ENCODE measurements around the gene RALGAPB. TPM values are rescaled to one million over a fixed set of nuclear protein-coding genes. Genes with fewer than 3 reads are reported as not detected.

RALGAPB gene
- polyA plus RNA-seq, 2 of the 4 experiments (the other 2 are of a cell fraction): 15.1 to 35.9 TPM

GRCh38 chr20:38499366-38499765 lies 26.7 kb downstream of the RALGAPB start:
- TF ChIP-seq HES2 (IDR thresholded peaks at IDR 0.05): no peak
- no peak for TF ChIP-seq EP300 (IDR thresholded peaks at IDR 0.05)
- no peak for TF ChIP-seq MYC (IDR thresholded peaks at IDR 0.05; ENCODE audit: borderline replicate concordance, low read length)
- TF ChIP-seq CHD2 (IDR thresholded peaks at IDR 0.05; ENCODE audit: low read length, partially characterized antibody): no peak
- TF ChIP-seq ZFP36 (IDR thresholded peaks at IDR 0.05; ENCODE audit: borderline replicate concordance, partially characterized antibody): no peak
- no peak for TF ChIP-seq EHMT2 (IDR thresholded peaks at IDR 0.05; ENCODE audit: low read depth)
- TF ChIP-seq RNF2 (IDR thresholded peaks at IDR 0.05; ENCODE audit: borderline replicate concordance, low read depth): no peak
- H3K9me3 ChIP-seq: no peaks in the 10 kb centered on the region
- CTCF ChIA-PET: interaction anchor here (0.5 kb wide), 1 partner anchor 8 kb away, joined by 3 read pairs; no protein-coding TSS in a partner anchor
- H3K4me2 ChIP-seq: no peak overlapping the region
- DNase-seq (ENCODE audit: low read depth in 1 of 2, low spot score in 1 of 2) (no peak), FAIRE-seq (no peak), ATAC-seq (no peak)
- no peak overlapping the region for H3K4me3 ChIP-seq
- WGBS (ENCODE audit: missing lambda C conversion rate): 55% methylated on average over 1 of the region's 1 CpG
- POLR2A ChIA-PET: no interaction called here
- no peak overlapping the region for H3K27ac ChIP-seq
- 0 out of 3 replicates have a peak, but pooled peaks cover 5% of the 10 kb centered on the region for H3K4me1 ChIP-seq

GRCh38 chr20:38501858-38502436 lies 29.3 kb downstream of the RALGAPB start:
- TF ChIP-seq JUNB (IDR thresholded peaks at IDR 0.05) (no peak), EP300 (IDR thresholded peaks at IDR 0.05) (no peak), POLR2AphosphoS2 (conservative IDR thresholded peaks at IDR 0.05; ENCODE audit: low read length) (no peak), ZNF302 (CRISPR knock-in tag; IDR thresholded peaks at IDR 0.05) (no peak)
- WGBS (ENCODE audit: missing lambda C conversion rate): 88% methylated on average over 2 of the region's 2 CpGs
- Histone ChIP-seq H3K4me2 (no peak overlapping the region), H3K9me3 (no peaks in the 10 kb centered on the region), H3K4me1 (0 out of 3 replicates have a peak, but pooled peaks cover 5% of the 10 kb centered on the region), H3K27ac (no peak overlapping the region), H3K4me3 (no peak overlapping the region)
- CTCF ChIA-PET: interaction anchor here (0.7 to 1.6 kb wide), 3 partner anchors 11 to 30 kb away, joined by 4 to 5 read pairs (median 4); partner anchors contain the start of gene RALGAPB
- DNase-seq (ENCODE audit: low read depth in 1 of 2, low spot score in 1 of 2) (no peak), ATAC-seq (no peak), FAIRE-seq (no peak)
- POLR2A ChIA-PET: no interaction called here

- no peaks in the 10 kb centered on the region for H3K4me1 ChIP-seq
- H3K27ac ChIP-seq: no peak overlapping the region
- 95% methylated on average over 3 of the region's 3 CpGs for WGBS (ENCODE audit: missing lambda C conversion rate)
- POLR2A ChIA-PET: no interaction called here
- no peak for TF ChIP-seq EP300 (IDR thresholded peaks at IDR 0.05)
- no peak for TF ChIP-seq E2F6 (IDR thresholded peaks at IDR 0.05; ENCODE audit: borderline replicate concordance, low read depth)
- no peak for TF ChIP-seq HEYL (CRISPR knock-in tag; IDR thresholded peaks at IDR 0.05)
- TF ChIP-seq ZFP36 (IDR thresholded peaks at IDR 0.05; ENCODE audit: borderline replicate concordance, partially characterized antibody): no peak
- TF ChIP-seq HMGXB4 (CRISPR knock-in tag; IDR thresholded peaks at IDR 0.05; ENCODE audit: borderline replicate concordance): no peak
- TF ChIP-seq BCL3 (IDR thresholded peaks at IDR 0.05): no peak
- no peak for TF ChIP-seq FOXS1 (CRISPR knock-in tag; IDR thresholded peaks at IDR 0.05)
- TF ChIP-seq RAD21 (conservative IDR thresholded peaks at IDR 0.05 in 1 of 2, IDR thresholded peaks at IDR 0.05 in 1 of 2): no peak
- TF ChIP-seq TP53 (CRISPR knock-in tag; IDR thresholded peaks at IDR 0.05): no peak
- no peak for TF ChIP-seq POLR2AphosphoS2 (conservative IDR thresholded peaks at IDR 0.05; ENCODE audit: low read length)
- no peak for TF ChIP-seq MAZ (IDR thresholded peaks at IDR 0.05; ENCODE audit: borderline replicate concordance, low read depth, low read length)
- no peak for TF ChIP-seq NFE2L2 (conservative IDR thresholded peaks at IDR 0.05; ENCODE audit: low read length)
- no peak for TF ChIP-seq FOSL2 (IDR thresholded peaks at IDR 0.05)
- no peak for TF ChIP-seq FOSL2 (CRISPR knock-in tag; IDR thresholded peaks at IDR 0.05)
- TF ChIP-seq MAFK (IDR thresholded peaks at IDR 0.05; ENCODE audit: partially characterized antibody): no peak
- TF ChIP-seq NR3C1 (IDR thresholded peaks at IDR 0.05): no peak
- no peak for TF ChIP-seq USF2 (IDR thresholded peaks at IDR 0.05)
- no peak for TF ChIP-seq JUN (IDR thresholded peaks at IDR 0.05)
- no peak for TF ChIP-seq BHLHE40 (IDR thresholded peaks at IDR 0.05; ENCODE audit: low read depth, low read length)
- TF ChIP-seq CBX2 (IDR thresholded peaks at IDR 0.05; ENCODE audit: borderline replicate concordance, low read depth): no peak
- no peak for TF ChIP-seq HOXB5 (CRISPR knock-in tag; IDR thresholded peaks at IDR 0.05)
- FAIRE-seq: no peak
- no peak for ATAC-seq
- no peak overlapping the region for H3K4me2 ChIP-seq
- no peak overlapping the region for H3K4me3 ChIP-seq
- no peak for DNase-seq (ENCODE audit: low read depth in 1 of 2, low spot score in 1 of 2)
- CTCF ChIA-PET: no interaction called here
- no peaks in the 10 kb centered on the region for H3K9me3 ChIP-seq
Measured at GRCh38 chr20:38504368-38505090, 31.9 kb downstream of the RALGAPB start.

Data from A549 (cell line).